NCI-H774 (cell line): ENCODE measurements around the gene RNASEH2A.

Experiments used
- DNase-seq: peaks from one replicate; lab custom pipeline; 2025; lab: John Stamatoyannopoulos, UW

RNASEH2A gene

DNA sequence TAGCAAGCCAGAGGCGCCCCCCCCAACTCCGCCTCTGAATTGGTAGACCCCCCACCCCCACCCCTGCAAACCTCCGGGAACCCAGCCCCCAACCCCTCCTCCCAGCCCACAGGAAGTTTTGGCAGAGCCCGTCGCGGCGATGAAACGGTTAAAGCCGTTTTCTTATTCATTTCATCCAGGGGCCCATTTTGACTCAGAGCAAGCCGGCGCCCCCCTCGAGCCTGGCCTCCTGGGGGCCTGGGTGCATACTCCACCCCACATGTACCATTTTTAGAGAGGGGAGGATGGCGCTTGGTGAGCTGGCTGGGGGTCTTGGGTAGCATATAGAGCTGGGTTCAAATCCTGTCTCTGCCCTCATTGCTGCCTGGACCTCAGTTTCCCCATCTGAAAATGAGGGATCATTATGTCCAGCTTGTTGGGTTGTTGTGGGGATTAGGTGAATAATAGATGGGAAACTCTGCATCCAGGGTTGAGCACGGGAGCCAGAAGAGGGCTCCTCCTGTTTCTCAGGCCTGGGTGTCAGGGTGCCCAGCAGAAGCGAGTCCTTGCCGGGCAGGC, 23.0 kb upstream of the RNASEH2A start:
- no peak for DNase-seq

GRCh38 chr19:12783849-12784393, 22.5 kb upstream of the RNASEH2A start:
- DNase-seq: no peak

GRCh38 chr19:12784394-12784870, 22.0 kb upstream of the RNASEH2A start:
- no peak for DNase-seq

- DNase-seq: no peak
These were observed 21.4 kb upstream of the RNASEH2A start for GRCh38 chr19:12784871-12785430.

DNA sequence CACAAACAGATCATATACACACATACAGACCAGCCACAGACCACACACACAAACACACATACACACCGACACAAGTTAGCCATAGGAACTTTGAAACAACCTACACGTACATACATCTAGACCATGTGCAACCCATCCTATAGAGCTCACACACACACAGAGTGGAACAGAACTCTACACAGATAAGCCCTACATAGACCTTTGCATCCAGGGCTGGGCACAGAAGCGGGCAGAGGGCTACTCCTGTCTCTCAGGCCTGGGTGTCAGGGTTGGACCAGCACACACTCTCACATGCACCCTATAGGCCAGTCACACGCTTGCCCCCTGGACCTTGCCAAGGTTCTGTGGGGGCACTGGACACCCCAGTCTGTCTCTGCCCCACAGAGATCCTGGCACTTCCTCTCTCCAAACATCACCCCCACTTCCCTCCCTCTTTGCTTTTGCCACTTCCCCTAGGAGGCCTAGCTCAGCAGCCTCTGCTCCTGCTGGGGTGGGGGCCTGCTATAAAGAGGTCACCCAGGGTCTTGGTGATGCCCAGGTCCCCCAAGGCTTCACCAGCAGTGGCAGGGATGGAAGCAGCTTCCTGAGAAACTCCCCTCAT, 20.9 kb upstream of the RNASEH2A start:
- DNase-seq: no peak

- no peak for DNase-seq
These were observed 20.1 kb upstream of the RNASEH2A start for GRCh38 chr19:12786141-12786870.

- no peak for DNase-seq
These were observed 19.4 kb upstream of the RNASEH2A start for GRCh38 chr19:12786952-12787351.

GRCh38 chr19:12787458-12787857, 18.9 kb upstream of the RNASEH2A start:
- DNase-seq: no peak

DNA sequence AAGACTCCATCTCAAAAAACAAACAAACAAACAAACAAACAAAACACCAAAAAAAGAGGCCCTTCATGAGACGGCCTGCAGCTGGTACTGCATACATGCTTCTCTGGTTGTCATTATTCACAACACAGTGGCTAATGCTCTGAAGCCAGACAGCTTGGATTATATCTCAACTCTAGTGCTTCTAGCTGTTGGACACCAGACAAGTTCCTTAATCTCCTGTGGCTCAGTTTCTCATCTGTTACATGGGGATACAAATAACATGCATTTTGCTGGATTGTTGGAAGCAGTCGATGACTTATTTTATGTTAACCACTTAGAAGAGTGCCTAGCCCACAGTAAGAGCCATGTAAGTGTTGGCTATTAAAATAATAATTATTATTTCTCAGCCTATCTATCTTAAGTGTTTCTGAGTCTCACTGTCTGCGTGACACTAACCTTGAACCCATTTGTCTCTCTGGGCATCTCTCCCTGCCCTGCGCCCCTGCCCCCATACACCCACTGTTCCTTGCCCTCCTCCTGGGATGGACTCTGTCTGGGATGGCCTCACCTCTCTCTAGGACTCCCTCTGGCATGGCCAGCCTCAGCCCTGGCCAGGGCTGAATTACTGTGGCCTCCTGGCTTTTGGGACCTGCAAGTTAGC, 18.2 kb upstream of the RNASEH2A start:
- no peak for DNase-seq

GRCh38 chr19:12788682-12789097, 17.7 kb upstream of the RNASEH2A start:
- peak; percentile 48 for DNase-seq

GRCh38 chr19:12789098-12789903, 17.1 kb upstream of the RNASEH2A start:
- no peak for DNase-seq

- DNase-seq: peak; percentile 96
These were observed 16.3 kb upstream of the RNASEH2A start for GRCh38 chr19:12789904-12790619.

GRCh38 chr19:12790628-12791344, 15.6 kb upstream of the RNASEH2A start:
- DNase-seq: no peak

- DNase-seq: peak; percentile 89
These were observed 14.9 kb upstream of the RNASEH2A start, which contains the start of gene JUNB for GRCh38 chr19:12791345-12792050. Gene JUNB, plus strand, starts transcription at chr19:12791486. Its CDS starts 286 bp downstream, at chr19:12791772.

GRCh38 chr19:12792051-12792852, 14.1 kb upstream of the RNASEH2A start:
- DNase-seq: peak; percentile 51

GRCh38 chr19:12792853-12793289, 13.5 kb upstream of the RNASEH2A start:
- no peak for DNase-seq

- peak; percentile 90 for DNase-seq
These were observed 12.8 kb upstream of the RNASEH2A start for GRCh38 chr19:12793290-12794195.
